Activated CD4-positive, alpha-beta T cell treated with anti-CD3 and anti-CD28 coated beads, Interleukin-2, Interleukin-6, amounts not matched to agents 100 ng/mL and 50 ng/mL, durations not matched to agents 16 hours and 8 hours (primary cell): ENCODE results near the gene GNB2.
"Not testable (repeated sequence)": the region's sequence is repeated elsewhere in the genome, so short reads cannot be mapped to it uniquely, and the experiment has no call there.

Experiments used
- DNase-seq: peaks from one replicate; pipeline ENCODE4 v3.0.0-alpha.2; 2020

The GNB2 gene

DNA sequence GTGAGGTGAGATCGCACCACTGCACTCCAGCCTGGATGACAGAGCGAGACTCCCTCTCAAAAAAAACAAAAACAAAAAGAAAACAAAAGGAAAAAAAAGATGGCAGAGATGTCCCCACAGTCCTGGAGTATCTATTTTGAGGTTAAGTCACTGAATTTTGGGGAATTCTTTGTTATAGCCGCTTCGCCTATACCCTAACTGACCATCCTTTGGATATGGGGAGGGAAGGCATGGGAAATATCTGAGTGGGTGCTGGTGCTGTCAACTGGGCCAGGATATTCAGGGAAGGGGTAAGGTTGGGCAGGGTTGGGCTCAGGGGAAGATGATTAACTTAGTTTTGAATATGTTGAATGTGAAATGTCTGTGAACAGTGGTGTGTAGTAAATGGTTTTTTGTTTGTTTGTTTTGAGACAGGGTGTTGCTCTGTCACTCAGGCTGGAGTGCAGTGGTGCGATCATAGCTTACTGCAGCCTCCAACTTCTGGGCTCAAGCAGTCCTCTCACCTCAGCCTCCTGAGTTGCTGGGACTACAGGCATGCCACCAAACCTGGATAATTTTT, 8.3 kb upstream of the GNB2 start:
- no peak for DNase-seq

DNA sequence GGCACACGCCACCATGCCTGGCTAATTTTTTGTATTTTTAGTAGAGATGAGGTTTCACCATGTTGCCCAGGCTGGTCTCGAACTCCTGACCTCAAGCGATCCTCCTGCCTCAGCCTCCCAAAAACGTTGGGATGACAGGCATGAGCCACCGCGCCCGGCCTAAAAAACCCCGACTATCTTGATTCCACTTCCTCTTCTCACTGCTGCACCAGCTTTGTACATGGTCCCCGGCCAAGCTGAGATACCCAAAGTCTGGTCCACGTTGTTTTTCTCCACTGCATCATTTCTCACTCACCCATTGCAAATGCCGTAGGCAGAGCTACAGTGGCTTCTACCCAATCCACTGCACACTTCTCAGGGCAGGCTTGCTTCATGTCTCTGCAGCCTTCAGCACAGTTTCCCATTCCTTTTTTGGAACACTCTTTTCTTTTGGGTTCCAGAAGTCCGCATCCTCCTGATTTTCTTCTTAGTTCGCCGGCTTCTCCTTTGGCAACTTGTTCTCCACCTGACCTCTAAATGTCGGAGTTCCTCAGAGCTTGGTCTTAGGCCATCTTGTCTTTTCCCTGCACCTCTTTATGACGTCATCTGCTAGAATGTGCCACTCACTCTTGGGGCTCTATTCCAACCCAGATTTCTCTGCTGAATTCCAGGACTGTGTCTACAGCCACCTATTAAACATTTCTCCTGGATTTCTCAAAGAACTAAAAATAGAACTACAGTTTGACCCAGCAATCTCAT, 6.0 kb upstream of the GNB2 start:
- no peak for DNase-seq

GRCh38 chr7:100668069-100668449, 5.5 kb upstream of the GNB2 start:
- DNase-seq: no peak

DNA sequence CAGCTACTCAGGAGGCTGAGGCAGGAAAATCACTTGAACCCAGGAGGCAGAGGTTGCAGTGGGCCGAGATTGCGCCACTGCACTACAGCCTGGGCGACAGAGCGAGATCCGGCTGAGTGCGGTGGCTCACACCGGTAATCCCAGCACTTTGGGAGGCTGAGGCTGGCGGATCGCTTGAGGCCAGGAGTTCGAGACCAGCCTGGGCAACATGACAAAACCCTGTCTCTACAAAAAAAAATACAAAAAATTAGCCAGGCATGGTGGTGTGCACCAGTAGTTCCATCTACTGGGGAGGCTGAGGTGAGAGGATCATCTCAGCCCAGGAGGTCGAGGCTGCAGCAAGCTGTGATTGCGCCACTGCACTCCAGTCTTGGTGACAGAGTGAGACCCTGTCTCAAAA, 4.4 kb upstream of the GNB2 start:
- DNase-seq: not testable (repeated sequence)

DNA sequence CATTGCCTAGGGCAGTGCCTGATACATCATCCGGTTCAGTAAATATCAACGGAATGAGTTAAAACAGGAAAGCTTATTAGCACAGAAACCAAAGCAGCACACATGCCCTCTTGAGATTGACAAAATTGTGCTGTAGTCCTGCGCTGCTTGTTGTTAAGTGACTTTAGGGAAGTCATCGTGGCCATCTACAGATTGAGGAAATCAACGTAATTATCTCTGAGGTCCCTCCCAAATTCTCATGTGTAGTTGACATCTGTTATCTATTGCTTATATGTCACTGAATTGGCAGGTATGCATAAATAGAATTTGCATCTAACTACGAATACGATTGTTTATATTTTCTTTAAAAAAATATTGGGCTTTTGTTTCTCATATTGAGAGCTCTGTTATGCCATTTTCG, 3.5 kb upstream of the GNB2 start:
- DNase-seq: no peak

GRCh38 chr7:100671353-100672327, 1.9 kb upstream of the GNB2 start:
- no peak for DNase-seq

- DNase-seq: no peak
These were observed 436 bp downstream of the GNB2 start for GRCh38 chr7:100673942-100674410.

DNA sequence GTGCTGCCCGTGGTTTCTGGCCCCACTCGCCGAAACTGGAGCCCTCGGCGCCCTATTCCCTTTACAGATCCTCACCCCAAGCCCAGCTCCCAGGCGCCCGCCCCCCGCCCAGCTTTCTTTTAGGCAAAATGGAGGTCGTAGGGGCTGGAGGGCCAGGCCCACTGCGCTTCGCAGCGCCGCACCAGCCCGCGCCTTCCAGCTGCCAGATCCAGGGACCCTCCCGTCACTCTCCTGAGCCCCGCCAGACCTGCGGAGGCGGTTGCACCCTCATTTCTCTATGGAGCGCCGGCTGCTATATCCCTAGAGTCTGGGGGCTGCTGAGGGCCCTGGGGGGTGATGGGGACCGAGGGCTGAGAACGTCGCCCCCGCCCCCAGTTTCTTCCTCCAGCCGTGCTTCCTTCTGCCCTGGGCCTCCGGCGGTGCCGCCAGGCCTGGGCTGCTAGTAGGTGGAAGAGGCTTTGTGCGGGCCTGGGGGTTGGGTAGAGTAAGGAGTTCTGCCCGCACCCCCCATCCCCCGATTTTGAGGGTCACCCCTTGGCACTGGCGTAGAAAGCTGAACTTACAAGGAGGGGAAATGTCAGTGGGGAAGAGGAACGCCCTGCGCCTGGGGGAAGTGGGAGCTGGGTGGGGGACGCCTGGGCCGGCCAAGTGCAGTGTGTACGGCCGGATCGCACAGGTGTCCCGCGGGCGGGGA, 1.0 kb downstream of the GNB2 start:
- no peak for DNase-seq

DNA sequence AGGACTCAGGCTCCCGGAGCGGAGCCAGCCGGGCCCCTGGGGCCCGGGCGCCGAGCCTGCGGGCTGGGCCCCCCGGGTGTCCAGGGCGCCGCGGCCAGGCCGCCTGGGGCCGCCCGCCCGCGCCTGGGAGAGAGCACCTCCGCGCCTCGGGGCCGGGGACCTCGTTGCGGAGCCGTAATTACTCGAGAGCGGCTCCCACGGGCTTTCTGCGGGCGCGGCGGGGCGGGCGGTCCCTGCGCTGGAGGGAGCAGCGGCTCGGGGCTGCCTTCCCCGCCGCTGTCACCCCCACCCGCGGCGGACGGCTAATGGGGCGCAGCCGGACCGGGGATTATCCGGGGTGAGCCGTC, 1.5 kb downstream of the GNB2 start:
- no peak for DNase-seq

- peak; percentile 91 for DNase-seq
These were observed 2.2 kb downstream of the GNB2 start for GRCh38 chr7:100675581-100676350.

GRCh38 chr7:100676501-100677306, 3.2 kb downstream of the GNB2 start:
- no peak for DNase-seq

DNA sequence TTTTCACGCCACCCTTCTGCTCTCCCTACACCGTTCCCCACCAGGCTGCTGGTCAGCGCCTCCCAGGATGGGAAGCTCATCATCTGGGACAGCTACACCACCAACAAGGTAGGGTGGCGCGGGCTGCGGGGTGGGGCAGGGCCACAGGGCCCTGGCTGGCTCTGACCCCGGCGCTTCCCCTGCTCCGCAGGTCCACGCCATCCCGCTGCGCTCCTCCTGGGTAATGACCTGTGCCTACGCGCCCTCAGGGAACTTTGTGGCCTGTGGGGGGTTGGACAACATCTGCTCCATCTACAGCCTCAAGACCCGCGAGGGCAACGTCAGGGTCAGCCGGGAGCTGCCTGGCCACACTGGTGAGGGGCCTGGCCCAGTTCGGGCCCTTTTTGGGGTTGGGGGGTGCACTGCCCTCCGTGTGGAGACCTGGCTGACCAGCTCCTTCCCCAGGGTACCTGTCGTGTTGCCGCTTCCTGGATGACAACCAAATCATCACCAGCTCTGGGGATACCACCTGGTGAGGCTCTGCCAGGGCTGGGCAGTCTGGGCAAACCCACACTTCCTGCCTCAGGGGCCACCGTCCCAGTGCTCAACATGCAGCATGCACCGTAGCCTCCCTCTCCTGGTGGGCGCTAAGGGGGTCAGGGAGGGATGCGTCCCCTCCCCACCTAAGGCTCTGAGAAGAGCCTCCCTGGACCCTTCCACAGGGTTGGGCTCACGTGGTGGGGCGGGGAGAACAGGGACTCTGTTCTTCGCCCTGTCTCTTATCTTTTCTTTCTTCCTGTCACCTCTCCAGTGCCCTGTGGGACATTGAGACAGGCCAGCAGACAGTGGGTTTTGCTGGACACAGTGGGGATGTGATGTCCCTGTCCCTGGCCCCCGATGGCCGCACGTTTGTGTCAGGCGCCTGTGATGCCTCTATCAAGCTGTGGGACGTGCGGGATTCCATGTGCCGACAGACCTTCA, 4.0 kb downstream of the GNB2 start:
- DNase-seq: no peak

DNA sequence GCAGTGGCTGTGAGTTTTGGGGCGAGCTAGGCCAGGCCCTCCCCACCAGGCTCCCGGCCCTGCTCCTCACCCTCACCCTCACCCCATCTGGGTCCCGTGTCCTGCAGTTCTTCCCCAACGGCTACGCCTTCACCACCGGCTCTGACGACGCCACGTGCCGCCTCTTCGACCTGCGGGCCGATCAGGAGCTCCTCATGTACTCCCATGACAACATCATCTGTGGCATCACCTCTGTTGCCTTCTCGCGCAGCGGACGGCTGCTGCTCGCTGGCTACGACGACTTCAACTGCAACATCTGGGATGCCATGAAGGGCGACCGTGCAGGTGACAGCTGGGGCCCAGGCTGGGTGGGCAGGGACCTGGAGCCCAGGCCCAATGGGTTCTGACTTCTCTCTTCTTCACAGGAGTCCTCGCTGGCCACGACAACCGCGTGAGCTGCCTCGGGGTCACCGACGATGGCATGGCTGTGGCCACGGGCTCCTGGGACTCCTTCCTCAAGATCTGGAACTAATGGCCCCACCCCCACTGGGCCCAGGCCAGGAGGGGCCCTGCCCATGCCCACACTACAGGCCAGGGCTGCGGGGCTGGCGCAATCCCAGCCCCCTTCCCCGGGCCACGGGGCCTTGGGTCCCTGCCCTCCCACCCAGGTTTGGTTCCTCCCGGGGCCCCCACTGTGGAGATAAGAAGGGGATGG, 4.9 kb downstream of the GNB2 start:
- no peak for DNase-seq

GRCh38 chr7:100679129-100679926, 5.8 kb downstream of the GNB2 start:
- no peak for DNase-seq

GRCh38 chr7:100679927-100680575, 6.5 kb downstream of the GNB2 start:
- DNase-seq: no peak

- no peak for DNase-seq
These were observed 7.2 kb downstream of the GNB2 start for GRCh38 chr7:100680576-100681271.

- DNase-seq: no peak
These were observed 8.1 kb downstream of the GNB2 start for GRCh38 chr7:100681491-100682227.
